Astrocyte of the hippocampus (primary cell): ENCODE data around the gene C15orf62.

Source experiments
- DNase-seq: peaks from one replicate; pipeline ENCODE4 v3.0.0; 2011; ENCODE audit warnings: low read depth, low spot score

C15orf62 gene

DNA sequence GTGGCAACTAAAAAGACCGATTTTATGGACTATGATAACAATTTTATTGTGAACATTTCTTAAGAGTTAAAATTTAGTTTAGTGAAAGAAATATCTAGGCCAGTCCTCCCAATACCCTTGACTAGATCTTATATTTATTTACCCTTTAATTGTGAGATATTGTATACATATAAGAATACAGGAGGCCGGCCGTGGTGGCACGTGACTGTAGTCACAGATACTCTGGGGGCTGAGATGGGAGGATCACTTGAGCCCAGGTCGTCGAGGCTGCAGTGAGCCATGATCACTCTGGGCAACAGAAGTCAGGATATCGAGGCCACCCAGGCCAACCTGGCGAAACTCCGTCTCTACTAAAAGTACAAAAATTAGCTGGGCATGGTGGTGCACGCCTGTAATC lies 14.0 kb upstream of the C15orf62 start:
- DNase-seq: no peak

DNA sequence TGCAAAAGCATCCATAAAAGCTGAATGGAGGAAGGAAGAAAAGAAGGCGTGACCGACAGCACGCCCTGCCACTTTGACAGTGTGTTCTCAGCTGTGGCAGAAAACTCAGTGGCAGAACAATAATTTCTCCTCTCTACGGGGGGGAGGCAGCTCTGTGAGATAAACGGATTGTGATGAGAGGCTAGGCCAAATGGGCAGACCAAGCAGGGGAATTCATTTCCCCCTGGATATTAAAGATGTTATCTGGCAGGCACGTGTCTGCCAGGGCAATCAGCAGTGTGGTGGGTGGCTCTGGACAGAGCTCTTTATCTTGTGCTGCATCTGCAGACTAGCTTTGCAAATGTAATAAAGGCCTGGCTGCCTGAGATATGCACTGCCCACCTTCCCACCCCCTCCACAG lies 12.8 kb upstream of the C15orf62 start:
- DNase-seq: no peak

DNA sequence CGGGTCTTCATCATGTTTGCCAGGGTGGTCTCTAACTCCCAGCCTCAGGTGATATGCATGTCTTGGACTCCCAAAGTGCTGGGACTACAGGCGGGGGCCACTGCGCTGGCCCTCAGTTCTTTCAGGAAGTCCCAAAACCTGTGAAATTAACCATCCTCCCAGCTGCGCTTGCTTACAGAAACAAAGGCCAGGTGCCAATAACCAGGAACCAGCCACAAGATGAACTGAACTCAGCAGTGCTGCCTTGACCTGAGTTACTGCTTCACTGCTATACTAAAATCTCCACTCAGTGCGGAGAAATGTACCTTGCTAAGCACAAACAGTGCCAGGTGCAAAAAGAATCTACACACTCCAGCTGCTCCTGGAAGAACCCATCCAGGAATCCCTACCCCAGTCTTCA lies 9.8 kb upstream of the C15orf62 start:
- no peak for DNase-seq

GRCh38 chr15:40762919-40763800 lies 6.6 kb upstream of the C15orf62 start:
- peak; percentile 88 for DNase-seq

DNA sequence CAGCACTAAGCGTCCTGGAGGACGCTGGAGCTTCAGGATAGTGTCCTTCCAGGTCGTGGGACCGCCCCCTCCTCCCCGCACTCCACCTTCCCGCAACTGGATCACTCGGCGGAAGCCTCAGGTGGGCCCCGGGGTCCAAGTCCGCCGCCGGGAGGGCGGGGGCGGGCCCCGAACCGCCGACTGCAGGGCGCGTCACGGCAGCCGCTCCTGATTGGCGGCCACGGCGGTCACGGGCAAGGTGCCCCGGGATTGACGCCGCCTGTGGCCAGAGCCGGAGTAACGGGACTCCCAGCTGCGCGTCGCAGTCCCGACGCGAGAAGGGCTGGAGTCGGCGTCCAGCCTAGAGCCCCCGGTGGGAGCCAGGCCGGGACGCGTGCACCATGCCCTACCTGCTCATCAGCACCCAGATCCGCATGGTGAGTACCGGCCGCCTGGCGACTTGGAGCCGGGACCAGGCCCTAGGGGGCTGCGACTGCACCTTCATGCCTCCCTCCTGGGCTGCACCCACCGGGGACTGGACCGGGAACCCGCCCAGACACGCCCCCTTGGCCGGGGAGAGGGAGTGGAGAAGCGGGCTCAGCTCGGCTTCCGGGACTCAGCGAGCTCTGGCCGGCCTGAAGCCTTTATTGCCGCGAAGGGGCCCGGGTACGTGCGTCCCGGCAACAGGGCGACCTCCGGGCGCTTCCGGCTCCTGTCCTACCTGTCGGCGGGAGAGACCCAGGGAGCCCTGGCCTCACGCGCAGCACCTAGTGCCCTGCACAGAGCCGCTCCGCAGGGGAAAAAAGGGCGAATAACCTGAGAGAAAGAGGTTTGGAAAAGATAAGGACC lies 5.8 kb upstream of the C15orf62 start, which contains the start of gene GCHFR:
Gene GCHFR (plus strand): TSS at position 268 of the 828 bp plus-strand sequence. CDS start 113 bp downstream, at position 381.
- DNase-seq: peak; percentile 90

DNA sequence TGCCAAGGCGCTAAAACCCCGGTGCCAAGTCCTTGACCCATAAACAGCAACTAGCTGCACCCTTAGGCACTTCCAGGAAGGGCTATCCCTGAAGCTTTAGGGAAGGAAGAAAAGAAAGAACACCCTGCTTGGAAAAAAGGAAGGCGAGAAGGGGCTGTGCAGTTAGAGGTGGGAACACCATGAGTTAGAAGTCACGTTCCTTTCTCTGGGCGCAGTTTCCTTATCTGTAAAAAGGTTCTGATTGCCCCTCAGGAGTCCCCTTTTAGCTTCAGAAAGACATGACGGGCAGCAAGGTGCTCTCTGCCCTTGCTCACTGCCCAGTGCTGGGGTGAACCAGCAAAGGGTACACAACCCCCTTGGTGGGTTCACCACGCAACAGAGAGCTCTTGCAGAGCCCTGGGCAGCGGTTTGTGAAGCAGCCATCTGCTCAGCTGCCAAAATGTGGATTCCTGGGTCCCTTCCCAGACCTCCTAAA lies 5.1 kb upstream of the C15orf62 start:
- peak; percentile 36 for DNase-seq

DNA sequence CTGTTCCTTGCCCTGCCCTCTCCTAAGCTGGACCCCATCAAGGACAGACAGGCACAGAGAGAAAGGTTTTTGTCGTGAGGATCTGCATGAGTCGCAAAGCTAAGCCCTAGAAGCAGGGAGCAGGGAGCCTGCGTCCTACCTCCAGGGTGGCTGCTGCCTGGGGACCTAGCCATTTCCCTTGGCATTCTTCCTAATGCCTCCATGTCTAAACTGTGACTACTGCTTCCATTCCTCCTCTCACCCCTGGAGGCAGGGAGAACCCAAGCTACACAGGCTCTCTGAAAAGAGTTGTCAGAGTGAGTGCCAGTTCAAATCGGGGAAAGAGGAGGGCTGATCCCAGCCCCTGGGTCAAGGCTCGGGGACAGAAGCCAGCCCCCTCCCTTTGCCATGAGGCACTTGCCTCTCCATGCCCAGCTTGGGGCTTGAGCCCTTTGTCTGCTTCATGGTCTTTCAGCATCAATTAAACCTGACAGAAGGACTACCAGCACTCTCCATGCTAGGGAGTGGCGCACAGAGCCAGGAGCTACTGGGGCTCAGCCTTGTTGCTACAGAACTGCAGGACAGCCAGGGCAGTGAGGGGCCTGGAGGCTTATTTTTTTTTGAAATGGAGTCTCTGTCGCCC lies 3.5 kb upstream of the C15orf62 start:
- peak; percentile 57 for DNase-seq

GRCh38 chr15:40766906-40767837 lies 2.6 kb upstream of the C15orf62 start:
- DNase-seq: peak; percentile 86

DNA sequence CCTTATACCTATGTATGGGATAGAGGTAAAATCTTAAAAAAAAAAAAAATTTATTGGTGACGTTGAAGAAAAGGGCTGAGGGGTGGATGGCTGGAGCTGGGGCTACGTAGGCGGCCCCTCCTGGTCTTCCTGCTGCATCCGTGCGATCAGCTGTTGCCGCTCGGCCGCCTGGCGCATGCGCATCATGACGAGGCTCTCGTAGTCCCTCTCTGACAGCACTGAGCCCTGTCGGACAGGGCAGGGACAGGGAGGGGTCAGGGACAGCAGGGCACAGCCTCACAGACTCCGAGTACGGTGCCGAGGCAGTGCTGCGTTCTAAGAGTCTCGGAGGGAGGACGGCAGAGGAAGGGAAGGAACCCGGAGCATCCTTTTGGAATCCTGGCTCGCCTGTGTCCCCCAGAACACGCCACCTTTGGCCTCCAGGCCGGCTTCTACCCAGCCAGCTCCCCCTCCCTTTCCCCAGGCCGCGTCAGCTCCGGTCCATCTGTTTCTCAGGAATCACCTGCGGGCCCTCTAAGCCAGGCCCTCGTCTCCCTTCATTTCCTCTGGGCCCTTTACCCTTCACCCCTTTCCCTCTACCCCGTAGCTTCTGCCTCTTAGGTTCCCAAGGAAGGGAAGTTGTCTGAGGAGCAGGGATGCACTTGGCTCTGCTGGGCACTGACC lies 1.8 kb upstream of the C15orf62 start:
- no peak for DNase-seq

DNA sequence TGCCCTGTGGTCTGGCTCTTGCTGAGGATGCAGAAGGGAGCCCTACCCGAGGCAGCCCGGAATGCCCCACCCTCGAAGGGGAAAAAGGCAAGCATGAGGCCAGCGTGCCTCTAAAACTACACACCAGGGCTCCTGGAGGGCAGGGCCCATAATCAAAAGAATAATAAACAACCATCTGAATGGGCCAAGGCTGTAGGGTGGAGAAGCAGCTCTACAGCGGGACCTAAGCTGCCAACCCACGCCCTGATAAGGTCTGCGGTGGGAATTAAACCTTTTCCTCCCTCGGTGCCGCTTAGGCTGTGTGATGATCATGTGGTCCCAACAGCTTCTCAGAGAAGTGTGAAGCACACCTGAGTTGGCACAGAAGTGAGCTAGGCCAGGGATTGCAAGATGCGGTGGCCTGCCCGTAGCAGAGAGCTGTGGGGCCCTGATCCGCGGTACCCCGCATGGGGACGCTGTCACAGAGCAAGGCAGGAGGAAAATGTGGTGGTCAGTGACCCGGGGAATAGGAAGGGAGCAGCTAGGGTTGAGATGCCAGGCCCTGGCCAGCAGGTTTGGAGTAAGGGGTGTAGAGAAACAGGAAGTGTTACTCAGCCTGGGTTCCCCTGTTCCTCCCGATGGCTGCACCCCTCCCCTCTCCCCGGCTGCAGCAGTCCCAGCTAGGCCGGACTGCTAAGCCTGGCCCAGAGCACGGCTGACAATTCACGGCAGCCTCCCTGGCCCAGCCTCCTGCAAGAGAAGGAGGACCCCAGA lies 1.1 kb upstream of the C15orf62 start:
- DNase-seq: peak; percentile 44

DNA sequence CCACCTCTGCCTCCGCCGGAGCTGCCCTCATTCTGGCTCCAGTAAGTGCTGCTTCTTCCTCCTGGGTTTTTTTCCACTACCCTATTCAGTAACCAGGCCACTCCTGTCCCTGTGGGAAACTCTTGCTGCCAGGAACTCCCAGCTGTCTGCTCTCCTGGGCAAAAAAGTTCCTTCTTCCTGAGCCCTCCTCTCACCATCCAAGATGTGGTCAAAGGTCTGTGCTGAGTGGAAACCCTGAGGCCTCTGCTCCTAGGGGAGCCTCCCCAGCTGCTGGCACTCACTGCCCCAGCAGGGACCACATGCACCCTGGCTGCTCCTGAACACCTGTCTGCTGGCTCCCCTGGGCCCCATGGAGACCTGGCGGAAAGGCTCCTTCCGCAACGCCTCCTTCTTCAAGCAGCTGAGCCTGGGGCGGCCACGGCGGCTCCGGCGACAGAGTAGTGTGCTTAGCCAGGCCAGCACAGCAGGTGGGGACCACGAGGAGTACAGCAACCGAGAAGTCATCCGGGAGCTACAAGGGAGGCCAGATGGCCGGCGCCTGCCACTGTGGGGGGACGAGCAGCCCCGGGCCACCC lies 454 bp downstream of the C15orf62 start:
- no peak for DNase-seq

GRCh38 chr15:40771242-40771641 lies 1.5 kb downstream of the C15orf62 start:
- DNase-seq: no peak

- DNase-seq: no peak
Observed at GRCh38 chr15:40772014-40772413, 2.2 kb downstream of the C15orf62 start.

DNA sequence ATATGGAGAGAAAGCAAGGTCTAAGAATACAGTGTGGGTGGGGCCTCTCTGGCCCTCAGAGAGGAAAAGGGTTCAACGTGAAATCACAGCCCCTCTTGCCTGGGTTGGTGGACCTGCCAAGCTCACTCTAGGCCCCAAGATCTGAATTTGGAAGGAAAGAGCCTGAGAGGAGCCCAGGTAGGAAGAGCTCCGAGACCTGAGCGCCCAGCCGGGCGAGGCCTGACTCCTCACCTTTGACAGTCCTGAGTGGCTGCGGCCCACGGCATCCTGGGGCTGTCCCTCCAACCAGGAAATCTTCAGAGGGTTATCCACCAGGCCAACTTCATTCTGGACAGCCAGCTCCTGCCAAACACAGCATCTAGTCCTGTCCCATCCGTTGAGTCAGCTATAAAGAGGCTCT lies 3.7 kb downstream of the C15orf62 start:
- no peak for DNase-seq

DNA sequence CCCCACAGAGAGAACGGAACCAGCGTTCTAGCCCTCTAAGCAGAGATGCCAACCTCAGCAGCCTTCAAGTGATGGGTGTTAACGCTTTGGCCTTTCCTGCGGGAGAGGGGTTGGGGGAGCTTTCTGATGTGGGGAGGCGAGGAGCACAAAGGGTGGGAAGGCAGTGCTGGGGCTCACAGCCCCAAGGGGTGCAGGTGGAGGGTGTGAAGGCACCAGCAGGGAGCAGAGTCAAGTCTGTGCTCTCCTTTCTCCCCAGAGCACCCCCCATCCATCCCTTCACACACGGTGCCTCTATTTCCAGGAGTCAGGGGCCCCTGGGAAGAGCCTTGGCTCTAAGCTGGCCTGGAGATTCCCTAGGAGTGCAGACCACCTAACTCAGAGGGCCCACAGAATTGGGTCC lies 4.1 kb downstream of the C15orf62 start:
- no peak for DNase-seq

GRCh38 chr15:40775007-40775406 lies 5.2 kb downstream of the C15orf62 start:
- DNase-seq: no peak

DNA sequence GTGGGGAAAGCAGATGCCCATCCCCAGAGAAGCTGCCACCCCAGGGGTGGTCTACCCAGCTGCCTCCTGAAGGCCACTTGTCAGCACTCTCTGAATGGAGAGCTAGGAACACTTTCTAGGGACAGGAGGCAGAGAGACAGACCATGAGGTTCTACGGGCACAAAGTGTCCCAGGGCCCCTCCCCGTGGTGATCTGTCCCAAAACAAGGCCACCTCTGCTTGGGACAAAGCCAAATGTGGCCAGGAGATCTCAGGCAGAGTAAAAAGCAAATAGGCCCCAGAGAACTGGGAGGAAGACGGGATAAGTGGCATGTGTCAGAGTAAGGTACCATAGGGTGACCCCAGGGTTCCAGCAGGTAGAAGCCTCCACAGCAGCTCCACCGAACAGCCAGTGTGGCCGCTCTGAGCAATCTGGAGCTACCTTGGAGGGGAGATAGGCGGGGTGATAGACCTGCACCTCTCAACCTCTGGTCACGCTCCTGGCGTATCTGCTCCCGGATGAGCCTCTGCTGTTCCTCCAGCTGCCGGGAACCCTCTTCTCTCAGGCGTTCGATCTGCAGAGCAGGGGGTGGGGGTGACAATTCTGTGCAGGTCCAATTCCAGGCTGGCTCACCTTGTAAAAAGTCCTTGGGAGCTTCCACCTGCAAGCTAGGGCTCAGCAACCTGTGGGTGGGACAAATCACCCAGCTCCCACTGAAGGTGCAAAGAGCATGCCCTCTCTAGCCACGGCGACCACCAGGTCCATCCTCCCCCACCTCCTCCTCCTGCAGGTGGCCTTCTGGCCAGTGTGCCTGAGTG lies 6.2 kb downstream of the C15orf62 start:
- no peak for DNase-seq

DNA sequence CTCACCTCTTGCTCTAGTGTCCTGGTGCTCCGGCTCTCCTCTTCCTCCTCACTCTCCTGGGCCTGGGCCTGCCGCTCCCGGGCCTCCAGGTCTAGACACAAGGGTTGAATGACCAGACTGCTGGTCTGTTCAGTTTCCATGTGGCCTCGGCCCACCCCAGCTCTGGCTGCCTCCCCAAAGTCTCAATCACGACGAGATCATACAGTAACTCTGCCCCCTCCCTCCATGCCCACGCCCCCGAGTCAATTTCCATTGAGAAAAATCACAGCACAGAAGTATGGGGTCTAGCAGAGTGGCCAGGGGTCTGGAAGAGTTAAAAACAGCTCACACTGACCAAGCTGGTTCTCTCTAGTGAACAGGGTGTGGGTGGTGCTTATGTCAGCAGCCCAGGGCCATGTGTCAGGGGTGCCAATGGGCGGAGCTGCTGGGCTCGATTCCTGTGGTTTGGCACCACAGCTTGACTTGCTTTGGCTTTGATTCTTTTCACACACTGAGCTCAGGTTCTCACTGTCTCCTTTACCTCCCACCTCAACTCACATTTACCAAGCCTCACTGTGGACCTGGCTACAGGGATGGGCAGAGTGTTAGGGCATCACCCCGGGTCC lies 6.9 kb downstream of the C15orf62 start:
- DNase-seq: peak; percentile 95
